GM08714 (cell line): Measurements from ENCODE around the gene PRR12.

Source experiments
- H3K4me3 ChIP-seq: fragments of 200-500 bp; sonication (Bioruptor generic); 2 replicates; pipeline ENCODE4 v1.5.1; 2014; ENCODE audit warnings: mild to moderate bottlenecking, low read length, inconsistent platforms
- ZNF274 ChIP-seq: IDR thresholded peaks from 2 replicates; pipeline ENCODE4 v1.6.1; 2012; ENCODE audit warnings: mild to moderate bottlenecking, low read depth, low read length

Gene PRR12

DNA sequence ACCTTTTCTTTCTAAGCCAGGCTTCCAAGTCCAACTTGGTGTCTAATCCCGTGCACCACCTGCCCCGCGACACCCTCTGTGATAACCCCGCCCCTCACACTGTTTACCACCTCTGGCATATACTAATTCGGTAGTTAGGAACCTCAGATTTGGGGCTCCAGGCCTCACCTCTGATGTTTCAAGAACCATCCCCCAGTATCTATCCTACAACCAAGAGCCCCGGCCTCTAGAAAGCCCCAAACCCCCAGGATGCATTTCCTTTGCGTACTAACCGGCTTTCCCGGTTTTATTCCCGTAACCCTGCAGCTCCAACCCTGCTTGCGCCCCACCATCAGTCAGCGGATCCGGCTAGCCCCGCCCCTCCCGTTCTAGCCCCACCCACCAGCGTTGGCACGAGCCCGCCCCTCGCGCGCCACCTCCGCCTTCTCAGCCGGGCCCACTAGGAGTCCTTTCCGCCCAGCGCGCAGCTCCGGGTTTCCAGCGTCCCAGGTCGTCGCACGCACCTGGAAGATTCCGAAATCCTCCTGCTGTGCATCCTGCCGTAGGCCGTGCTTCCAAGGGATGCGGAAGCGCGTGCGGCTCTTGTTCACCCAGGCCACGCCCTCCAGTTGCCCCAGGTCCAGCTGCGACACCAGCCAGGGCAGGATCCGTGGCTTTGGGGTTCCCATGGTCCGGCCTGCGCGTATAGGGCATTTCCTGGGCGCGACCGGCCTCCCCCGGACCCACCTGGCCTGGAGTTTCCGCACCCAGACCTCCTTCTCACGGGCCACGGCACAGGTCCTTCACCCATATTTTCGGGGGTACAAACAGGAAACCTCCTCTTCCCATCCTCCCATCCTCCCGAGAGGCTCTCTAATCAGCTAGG is 73.4 kb downstream of the PRR12 start:
- H3K4me3 ChIP-seq = peak overlapping the region; percentile 87
- no peak for TF ChIP-seq ZNF274

DNA sequence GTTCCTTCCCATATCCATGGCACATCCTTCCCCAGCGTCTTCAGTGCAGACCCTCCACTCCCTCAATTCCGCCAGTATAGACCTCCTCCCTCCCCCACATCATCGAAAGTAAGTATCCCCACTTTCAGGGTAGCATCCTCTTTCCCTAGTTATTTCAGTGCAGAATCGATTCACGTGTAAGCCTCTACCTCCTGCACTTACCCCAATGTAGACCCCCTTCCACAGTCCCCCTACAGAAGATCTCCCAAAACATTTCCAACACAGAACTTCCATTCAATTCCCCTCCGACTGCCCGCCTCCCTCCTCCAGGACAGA is 74.0 kb downstream of the PRR12 start:
- TF ChIP-seq ZNF274 = no peak

DNA sequence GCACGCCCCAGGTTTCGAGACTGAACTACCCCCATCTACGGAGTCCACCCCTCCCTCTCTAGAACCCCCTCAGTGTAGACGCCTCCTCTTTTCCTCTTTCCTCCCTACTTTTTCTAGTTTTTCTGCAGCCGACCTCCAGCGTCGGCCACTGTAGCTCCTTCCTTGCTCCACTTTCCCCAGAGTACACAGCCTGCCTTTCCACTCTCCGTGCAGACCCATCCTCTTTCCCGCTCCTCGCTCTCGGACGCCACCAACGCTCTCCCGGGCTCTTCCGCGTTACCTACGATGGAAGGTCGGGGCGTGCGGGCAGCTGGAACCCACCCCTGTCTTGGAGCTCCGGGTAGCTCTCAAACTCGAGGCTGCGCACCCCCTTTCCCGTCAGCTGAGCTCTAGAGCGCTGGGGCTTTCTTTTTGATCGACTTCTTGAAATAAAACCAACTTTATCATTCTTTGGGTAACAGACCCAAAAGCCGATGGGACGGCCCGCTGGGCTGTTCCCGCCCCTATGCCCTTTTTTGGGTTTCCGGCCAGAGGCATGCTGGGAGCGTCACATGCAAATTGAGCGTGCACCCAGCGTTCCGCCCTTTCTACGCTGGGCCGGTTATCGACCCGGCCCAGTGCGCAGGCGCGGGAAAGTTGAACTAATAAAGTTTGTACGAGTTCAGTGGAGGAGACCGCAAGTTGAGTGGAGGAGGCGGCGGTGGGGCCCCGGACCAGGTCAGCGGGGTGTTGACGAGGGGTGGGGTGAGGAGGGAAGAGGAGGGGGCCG is 74.6 kb downstream of the PRR12 start, which contains the start of the genes BCL2L12 and IRF3:
TSS of gene BCL2L12 (plus strand) at position 583 of the 769 bp plus-strand sequence. CDS start 760 bp downstream, outside the sequence.
TSS of gene IRF3 (minus strand) at position 507 of the 769 bp plus-strand sequence. CDS start 1,019 bp downstream, outside the sequence.
- peak within 1 kb of the TSS; percentile 87 for H3K4me3 ChIP-seq
- TF ChIP-seq ZNF274 = no peak

More for the DNA sequence above, 74.0 kb downstream of the PRR12 start:
- peak overlapping the region; percentile 87 for H3K4me3 ChIP-seq

DNA sequence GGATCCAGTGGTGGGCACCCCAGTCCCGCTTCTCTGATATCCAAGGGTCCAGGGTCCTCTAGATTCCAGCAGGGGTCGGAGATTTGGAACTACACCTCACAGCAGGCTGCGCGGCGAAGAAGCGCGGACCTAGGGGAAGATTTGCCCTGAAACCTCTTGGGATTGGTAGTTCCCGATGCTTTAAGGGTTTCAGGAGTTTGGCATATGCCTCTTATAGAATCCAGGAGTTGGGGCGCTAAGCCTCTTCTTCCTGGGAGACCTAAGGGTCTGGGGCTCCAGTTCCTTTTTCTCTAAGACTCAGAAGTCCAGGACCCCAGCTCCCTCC is 75.1 kb downstream of the PRR12 start:
- no peak for TF ChIP-seq ZNF274

DNA sequence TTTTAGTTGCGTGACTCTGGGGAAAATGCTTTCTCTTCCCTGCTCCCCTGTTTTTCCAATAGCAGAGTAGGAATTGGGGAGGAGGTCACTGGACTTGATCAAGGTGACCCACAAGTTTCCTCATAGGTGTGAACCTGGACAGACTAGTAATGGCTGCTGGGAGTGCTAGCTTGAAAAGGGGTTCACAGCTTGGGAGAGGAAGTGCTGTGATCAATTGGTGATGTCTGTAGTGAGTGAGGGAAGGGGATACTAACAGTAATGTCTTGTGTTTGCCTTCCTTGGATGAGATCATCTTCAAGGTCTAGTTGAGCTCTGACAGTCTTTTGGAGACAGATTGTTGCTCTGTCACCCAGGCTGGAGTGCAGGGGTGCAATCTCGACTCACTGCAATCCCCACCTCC is 76.5 kb downstream of the PRR12 start:
- no peak overlapping the region for H3K4me3 ChIP-seq
- TF ChIP-seq ZNF274 = no peak

More for the DNA sequence above, 75.1 kb downstream of the PRR12 start:
- H3K4me3 ChIP-seq = peak overlapping the region; percentile 87

DNA sequence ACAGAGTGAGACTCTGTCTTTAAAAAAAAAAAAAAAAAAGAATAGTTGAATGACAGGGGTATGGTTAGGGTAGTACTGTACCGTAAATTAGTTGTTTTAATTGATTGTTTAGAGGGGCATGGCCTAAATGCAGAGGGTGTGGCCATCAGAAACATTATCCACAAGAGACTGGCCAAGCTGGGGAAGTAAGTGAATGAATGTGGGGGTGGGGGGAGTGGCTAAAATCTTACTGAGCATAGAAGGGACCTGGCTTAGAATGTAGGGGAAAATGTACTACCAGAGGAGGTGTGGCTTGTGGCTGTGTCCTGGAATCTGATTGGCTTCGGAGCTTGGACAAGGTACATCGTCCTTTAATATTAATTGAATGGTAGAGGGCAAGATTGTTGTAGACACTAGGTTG is 78.5 kb downstream of the PRR12 start:
- no peak overlapping the region for H3K4me3 ChIP-seq
- no peak for TF ChIP-seq ZNF274

DNA sequence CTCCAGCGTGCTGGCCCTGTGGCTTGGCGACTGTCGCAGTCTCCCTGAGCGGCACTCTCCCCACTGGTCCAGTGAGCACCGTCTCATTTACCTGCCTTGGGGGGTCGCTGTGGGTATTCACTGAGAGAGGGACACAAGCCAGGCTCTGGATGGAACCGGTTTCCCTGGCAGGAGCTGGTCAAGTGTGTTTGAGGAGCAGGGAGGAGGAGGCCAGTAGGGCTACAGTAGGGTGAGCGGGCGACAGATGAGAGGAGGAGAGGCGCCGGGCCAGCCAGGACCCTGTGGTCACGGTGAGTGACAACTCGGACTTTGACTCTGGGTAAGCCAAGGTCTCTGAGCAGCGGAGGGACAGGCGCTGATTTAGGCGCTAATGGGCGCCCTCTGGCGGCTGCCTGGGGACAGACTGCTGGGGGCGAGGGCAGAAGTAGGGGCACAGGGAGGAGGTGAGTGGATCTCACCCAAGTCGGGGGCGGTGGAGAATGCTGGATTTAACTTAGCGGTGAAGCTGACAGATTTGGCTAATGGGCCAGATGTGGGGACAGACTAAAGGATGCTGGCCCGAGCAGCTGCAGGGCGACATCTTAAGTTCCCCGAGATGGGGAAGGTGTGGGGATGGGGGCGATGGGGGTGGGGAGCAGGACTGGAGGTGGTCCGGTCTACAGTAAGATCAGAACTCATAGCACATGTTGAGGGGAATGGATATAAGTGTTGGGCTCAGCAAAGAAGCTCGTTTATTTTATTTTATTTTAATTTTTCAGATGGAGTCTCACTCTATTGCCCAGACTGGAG is 81.3 kb downstream of the PRR12 start:
- no peak for TF ChIP-seq ZNF274
- no peak overlapping the region for H3K4me3 ChIP-seq
